OCI-LY7 (cell line): ENCODE results near the gene HLA-DMB. TPM values are rescaled to one million over a fixed set of nuclear protein-coding genes. Genes with fewer than 3 reads are reported as not detected.
"Not testable (repeated sequence)": the region's sequence is repeated elsewhere in the genome, so short reads cannot be mapped to it uniquely, and the experiment has no call there.

Experiments
- BruUV-seq: library from RNA; stranded (reverse); fragments of 400-500 nt; replicated peaks from 2 replicates; lab custom pipeline; 2021; lab: Mats Ljungman, UMichigan
- CTCF ChIA-PET: fragments of 300-600 bp; sonication (Branson Sonifier 250); formaldehyde crosslinking; loops from one replicate; lab custom pipeline; 2022; ENCODE audit warnings: antibody characterized with exemption; ENCODE audit not compliant: unreplicated experiment; lab: Charles Lee
- POLR2A ChIA-PET: fragments of 300-600 bp; sonication (Branson Sonifier 250); formaldehyde crosslinking; loops from one replicate; lab custom pipeline; 2022; ENCODE audit warnings: antibody characterized with exemption; lab: Charles Lee
- DNase-seq: peaks from one replicate; pipeline ENCODE4 v3.0.0-alpha.2; 2015; ENCODE audit warnings: low spot score
- H2AFZ ChIP-seq: fragments of 200-600 bp; sonication (generic), shearing (Covaris generic); 2 replicates; pipeline ENCODE4 v1.6.1; 2014; ENCODE audit warnings: mild to moderate bottlenecking, antibody characterized with exemption, low read length, moderate library complexity
- H3K27ac ChIP-seq: fragments of 200-600 bp; sonication (generic); 2 replicates; pipeline ENCODE4 v1.5.1; 2014; ENCODE audit warnings: mixed run types, low read depth, mild to moderate bottlenecking, moderate library complexity, low read length, inconsistent platforms; ENCODE audit not compliant: poor library complexity, severe bottlenecking
- H3K36me3 ChIP-seq: fragments of 200-600 bp; sonication (generic); 2 replicates; pipeline ENCODE4 v1.6.1; 2014; ENCODE audit warnings: mild to moderate bottlenecking, antibody characterized with exemption, low read length, moderate library complexity, mixed read lengths; ENCODE audit not compliant: insufficient read depth
- H3K4me1 ChIP-seq: fragments of 200-600 bp; sonication (generic); 2 replicates; pipeline ENCODE4 v1.5.1; 2014; ENCODE audit warnings: mild to moderate bottlenecking, low read length; ENCODE audit not compliant: insufficient read depth, poor library complexity, severe bottlenecking
- H3K4me2 ChIP-seq: fragments of 200-600 bp; sonication (generic); 2 replicates; pipeline ENCODE4 v1.6.1; 2014; ENCODE audit warnings: mild to moderate bottlenecking, low read length
- H3K4me3 ChIP-seq: fragments of 200-600 bp; sonication (generic); 2 replicates; pipeline ENCODE4 v1.5.1; 2014; ENCODE audit warnings: mild to moderate bottlenecking, low read depth, low read length; ENCODE audit not compliant: poor library complexity, severe bottlenecking
- H3K79me2 ChIP-seq: fragments of 200-600 bp; sonication (generic); 2 replicates; pipeline ENCODE4 v1.6.1; 2016; ENCODE audit warnings: low read depth, mild to moderate bottlenecking, low read length, moderate library complexity, mixed read lengths; ENCODE audit not compliant: insufficient read depth
- H3K9me2 ChIP-seq: fragments of 200-600 bp; sonication (generic); 2 replicates; pipeline ENCODE4 v1.6.1; 2016; ENCODE audit warnings: mild to moderate bottlenecking, low read length, mixed read lengths; ENCODE audit not compliant: insufficient read depth
- H3K9me3 ChIP-seq: fragments of 200-600 bp; sonication (generic); 2 replicates; pipeline ENCODE4 v1.6.1; 2014; ENCODE audit warnings: mild to moderate bottlenecking, mixed run types, low read length, mixed read lengths
- H4K20me1 ChIP-seq: fragments of 200-600 bp; sonication (generic); 2 replicates; pipeline ENCODE4 v1.6.1; 2014; ENCODE audit warnings: mild to moderate bottlenecking, antibody characterized with exemption, low read length, moderate library complexity, mixed read lengths; ENCODE audit not compliant: insufficient read depth
- EZH2phosphoT487 ChIP-seq: fragments of 200-600 bp; sonication (generic); IDR thresholded peaks from 2 replicates; pipeline ENCODE4 v1.6.1; 2018; ENCODE audit warnings: low read depth, borderline replicate concordance, mild to moderate bottlenecking, mixed run types, antibody characterized with exemption, low read length, moderate library complexity, mixed read lengths
- intact Hi-C: fragments of 100-400 bp; cut with micrococcal nuclease; formaldehyde crosslinking; loops from one replicate; pipeline ENCODE4 v1.10.0; 2022; ENCODE audit not compliant: unreplicated experiment
- total RNA-seq, 2 experiments: library from RNA; depleted of rRNA in 1 of 2; stranded (reverse); fragments of >200 nt in 1 of 2; shearing (Covaris generic) in 1 of 2; gene quantifications; 2 replicates each; pipeline ENCODE4 v1.2.3, GENCODE V29; 2014 to 2022
- TF ChIP-seq, protein P1 (sequence below): fragments of 200-600 bp; sonication (generic); conservative IDR thresholded peaks from 2 replicates; pipeline ENCODE4 v1.5.1; 2014; ENCODE audit warnings: mild to moderate bottlenecking, antibody characterized with exemption, low read length, moderate library complexity, mixed read lengths

HLA-DMB gene
- total RNA-seq, 2 experiments from 2014 or later: 78.5 to 85.1 TPM

GRCh38 chr6:32945953-32946352, 5.1 kb upstream of the HLA-DMB start:
- H3K4me2 ChIP-seq: peak overlapping the region; percentile 95
- peaks cover 96% of the 10 kb centered on the region for H3K4me1 ChIP-seq
- H2AFZ ChIP-seq: no peak overlapping the region; the same call in 1 of the 2 replicates
- no peak for TF ChIP-seq EZH2phosphoT487
- POLR2A ChIA-PET: no interaction called here
- no peaks in the 10 kb centered on the region for H3K9me2 ChIP-seq
- no peaks in the 10 kb centered on the region for H4K20me1 ChIP-seq
- H3K4me3 ChIP-seq: peak overlapping the region; percentile 75
- peaks cover 11% of the 10 kb centered on the region; the same call in 1 of the 2 replicates for H3K9me3 ChIP-seq
- CTCF ChIA-PET: no interaction called here
- BruUV-seq: no TSS peak
- intact Hi-C loops: loop anchor here (2.0 kb wide), 1 partner anchor 101 kb away; the partner anchor contains the start of gene PSMB8
- H3K27ac ChIP-seq: peak overlapping the region; percentile 99
- H3K79me2 ChIP-seq: peaks cover 63% of the 10 kb centered on the region
- peaks cover 46% of the 10 kb centered on the region for H3K36me3 ChIP-seq
- no peak for DNase-seq

DNA sequence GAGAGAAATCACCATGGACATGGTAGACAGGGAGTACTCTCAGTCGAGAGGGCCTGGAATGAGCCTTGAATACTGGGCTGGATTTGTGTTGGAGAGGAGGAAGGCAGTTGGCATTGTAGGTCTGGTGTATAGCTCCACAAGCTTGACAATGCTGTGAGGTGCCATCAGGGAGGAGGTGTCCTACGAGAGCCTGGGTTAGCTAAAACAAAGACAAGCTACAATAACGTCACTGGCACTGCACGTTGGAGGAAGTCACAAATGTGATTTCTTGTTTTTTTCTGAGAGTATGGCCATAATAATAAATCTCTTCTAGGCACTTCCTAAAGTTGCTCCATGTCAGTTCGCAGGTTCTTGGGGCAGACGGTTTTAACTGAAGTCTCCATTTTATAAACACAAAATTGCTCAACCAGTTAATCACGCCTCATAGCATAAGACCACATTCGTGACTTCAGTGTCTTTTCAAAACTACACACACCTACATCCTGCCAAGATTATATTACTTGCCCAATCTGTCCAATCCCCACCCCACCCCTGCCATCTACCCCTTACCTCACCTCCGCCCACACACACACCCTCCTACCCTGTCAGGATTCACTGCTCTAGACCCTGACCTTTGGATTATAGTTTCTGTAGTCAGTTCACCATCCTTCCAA, 4.4 kb upstream of the HLA-DMB start:
- H3K36me3 ChIP-seq: peaks cover 42% of the 10 kb centered on the region
- peak; percentile 81 for DNase-seq
- H3K4me1 ChIP-seq: peaks cover 89% of the 10 kb centered on the region
- H3K79me2 ChIP-seq: peaks cover 62% of the 10 kb centered on the region
- no TSS peak for BruUV-seq
- H3K4me2 ChIP-seq: peak overlapping the region; percentile 95
- ChIA-PET CTCF (interaction anchor here (0.6 to 1.6 kb wide), 2 partner anchors 9 to 107 kb away, joined by 6 to 13 read pairs; partner anchors contain the start of gene TAP2), POLR2A (interaction anchor here (0.8 to 6.8 kb wide), 11 partner anchors 7 to 90 kb away, joined by 3 to 91 read pairs (median 5); partner anchors contain the start of genes BRD2 and HLA-DMA)
- H3K27ac ChIP-seq: peak overlapping the region; percentile 99
- peak overlapping the region; percentile 19; the same call in 1 of the 2 replicates for H2AFZ ChIP-seq
- peak overlapping the region; percentile 55 for H3K4me3 ChIP-seq
- no peaks in the 10 kb centered on the region for H4K20me1 ChIP-seq
- intact Hi-C loops: loop anchor here (2.0 kb wide), 1 partner anchor 100 kb away; the partner anchor contains the start of gene PSMB8
- peaks cover 11% of the 10 kb centered on the region; the same call in 1 of the 2 replicates for H3K9me3 ChIP-seq
- no peaks in the 10 kb centered on the region for H3K9me2 ChIP-seq
- TF ChIP-seq, protein P1, sequence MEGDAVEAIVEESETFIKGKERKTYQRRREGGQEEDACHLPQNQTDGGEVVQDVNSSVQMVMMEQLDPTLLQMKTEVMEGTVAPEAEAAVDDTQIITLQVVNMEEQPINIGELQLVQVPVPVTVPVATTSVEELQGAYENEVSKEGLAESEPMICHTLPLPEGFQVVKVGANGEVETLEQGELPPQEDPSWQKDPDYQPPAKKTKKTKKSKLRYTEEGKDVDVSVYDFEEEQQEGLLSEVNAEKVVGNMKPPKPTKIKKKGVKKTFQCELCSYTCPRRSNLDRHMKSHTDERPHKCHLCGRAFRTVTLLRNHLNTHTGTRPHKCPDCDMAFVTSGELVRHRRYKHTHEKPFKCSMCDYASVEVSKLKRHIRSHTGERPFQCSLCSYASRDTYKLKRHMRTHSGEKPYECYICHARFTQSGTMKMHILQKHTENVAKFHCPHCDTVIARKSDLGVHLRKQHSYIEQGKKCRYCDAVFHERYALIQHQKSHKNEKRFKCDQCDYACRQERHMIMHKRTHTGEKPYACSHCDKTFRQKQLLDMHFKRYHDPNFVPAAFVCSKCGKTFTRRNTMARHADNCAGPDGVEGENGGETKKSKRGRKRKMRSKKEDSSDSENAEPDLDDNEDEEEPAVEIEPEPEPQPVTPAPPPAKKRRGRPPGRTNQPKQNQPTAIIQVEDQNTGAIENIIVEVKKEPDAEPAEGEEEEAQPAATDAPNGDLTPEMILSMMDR: no peak
- no peak for TF ChIP-seq EZH2phosphoT487

- Histone ChIP-seq H3K4me3 (peak overlapping the region; percentile 91), H2AFZ (no peak overlapping the region), H3K4me2 (peak overlapping the region; percentile 95), H3K9me3 (peaks cover 11% of the 10 kb centered on the region; the same call in 1 of the 2 replicates), H4K20me1 (no peaks in the 10 kb centered on the region), H3K79me2 (peaks cover 62% of the 10 kb centered on the region), H3K27ac (peak overlapping the region; percentile 99), H3K9me2 (no peaks in the 10 kb centered on the region), H3K4me1 (peaks cover 80% of the 10 kb centered on the region), H3K36me3 (peaks cover 33% of the 10 kb centered on the region)
- ChIA-PET CTCF (interaction anchor here (0.9 to 1.6 kb wide), 2 partner anchors 10 kb away, joined by 3 to 6 read pairs; no protein-coding TSS in a partner anchor), POLR2A (interaction anchor here (0.6 to 6.8 kb wide), 16 partner anchors 9 to 171 kb away, joined by 3 to 91 read pairs (median 5); partner anchors contain the start of genes BRD2 and HLA-DMA)
- DNase-seq: peak; percentile 95
- TF ChIP-seq, protein P1: no peak
- no TSS peak for BruUV-seq
- intact Hi-C loops: loop anchor here (1.0 to 2.0 kb wide), 3 partner anchors 11 to 99 kb away; partner anchors contain the start of gene PSMB8
Observed at GRCh38 chr6:32943864-32944649, 3.2 kb upstream of the HLA-DMB start.

DNA sequence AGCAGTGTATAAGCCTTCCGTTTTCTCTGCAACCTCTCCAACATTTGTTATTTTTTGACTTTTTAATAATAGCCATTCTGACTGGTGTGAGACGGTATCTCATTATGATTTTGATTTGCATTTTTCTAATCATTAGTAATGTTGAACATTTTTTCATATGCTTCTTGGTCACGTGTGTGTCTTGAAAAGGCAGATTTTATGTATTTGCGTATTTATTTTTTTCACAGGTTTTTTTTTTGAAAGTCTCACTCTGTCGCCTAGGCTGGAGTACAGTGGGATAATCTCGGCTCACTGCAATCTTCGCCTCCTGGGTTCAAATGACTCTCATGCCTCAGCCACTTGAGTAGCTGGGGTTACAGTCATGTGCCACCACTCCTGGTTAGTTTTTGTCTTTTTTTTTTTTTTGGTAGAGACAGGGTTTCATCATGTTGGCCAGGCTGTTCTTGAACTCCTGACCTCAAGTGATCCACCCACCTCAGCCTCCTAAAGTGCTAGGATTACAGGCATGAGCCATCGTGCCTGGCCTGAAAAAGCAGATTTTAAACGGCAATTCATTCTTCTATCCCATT, 1.8 kb upstream of the HLA-DMB start:
- Histone ChIP-seq H3K4me2 (peak overlapping the region; percentile 95), H2AFZ (peak overlapping the region; percentile 19; the same call in 1 of the 2 replicates), H3K27ac (peak overlapping the region; percentile 99), H3K79me2 (peaks cover 64% of the 10 kb centered on the region), H3K4me3 (peak overlapping the region; percentile 91), H3K9me3 (peaks cover 11% of the 10 kb centered on the region; the same call in 1 of the 2 replicates), H3K36me3 (peaks cover 32% of the 10 kb centered on the region), H3K4me1 (peaks cover 78% of the 10 kb centered on the region)
- H3K9me2 ChIP-seq, intact Hi-C loops, H4K20me1 ChIP-seq, BruUV-seq, DNase-seq: not testable (repeated sequence)
- CTCF ChIA-PET: interaction anchor here (0.8 to 1.2 kb wide), 3 partner anchors 9 to 29 kb away, joined by 3 read pairs; no protein-coding TSS in a partner anchor
- POLR2A ChIA-PET: interaction anchor here (0.7 to 6.8 kb wide), 14 partner anchors 9 to 673 kb away, joined by 3 to 91 read pairs (median 4); partner anchors contain the start of genes BRD2, HLA-DMA and HLA-DPA1
